Retinal pigment epithelial cell (primary cell): ENCODE results near the gene LRRC72.

ENCODE experiments used
- DNase-seq: peaks from one replicate; pipeline ENCODE4 v3.0.0-alpha.2; 2010; ENCODE audit warnings: low read depth
- H3K4me3 ChIP-seq: 2 replicates; pipeline ENCODE4 v1.5.1; 2011; ENCODE audit warnings: mild to moderate bottlenecking, low read length, control low read depth, moderate library complexity
- CTCF ChIP-seq: conservative IDR thresholded peaks from 2 replicates; pipeline ENCODE4 v1.5.1; 2011; ENCODE audit warnings: low read depth, low read length, control low read depth, inconsistent platforms

The LRRC72 gene

DNA sequence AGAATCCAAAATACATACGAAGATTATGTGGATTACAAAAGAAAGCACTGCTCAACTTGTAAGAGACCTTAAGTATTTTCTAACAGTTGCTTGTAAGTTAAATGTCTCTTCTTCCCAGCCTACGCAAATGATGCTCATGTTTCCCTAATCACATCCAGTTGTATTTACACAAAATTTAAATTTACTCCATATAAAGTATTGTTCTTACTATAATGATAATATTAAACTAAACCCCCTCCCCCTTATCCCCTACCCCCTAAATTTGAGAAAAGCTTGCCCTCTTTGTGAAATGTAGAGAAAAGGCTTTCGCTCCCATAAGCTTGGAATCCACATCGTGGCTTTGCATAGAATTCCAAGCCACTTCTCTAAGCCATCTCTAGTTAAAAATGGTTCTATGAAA is 89.5 kb downstream of the LRRC72 start:
- TF ChIP-seq CTCF, result no peak
- no peak overlapping the region for H3K4me3 ChIP-seq
- no peak for DNase-seq

DNA sequence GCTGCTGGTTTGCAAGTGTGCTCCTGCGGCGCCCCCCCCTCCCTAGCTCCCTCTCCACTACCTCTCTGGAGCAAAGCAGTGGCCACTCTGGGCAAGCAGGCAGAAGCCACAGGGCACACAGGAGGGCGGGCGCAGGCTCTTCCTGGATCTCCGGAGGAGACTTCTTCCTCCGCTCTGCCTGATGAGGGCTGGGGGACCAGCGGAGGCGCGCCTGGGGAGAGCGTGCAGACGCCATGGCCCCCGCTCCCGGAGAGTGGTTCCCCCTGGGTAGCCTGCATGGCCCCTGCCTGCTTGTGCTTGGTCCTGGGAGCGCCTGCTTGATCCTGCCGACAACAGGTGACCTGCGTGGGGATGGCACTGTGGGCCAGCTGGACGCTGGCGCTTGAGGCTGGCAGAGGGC is 89.9 kb downstream of the LRRC72 start:
- DNase-seq, result no peak
- no peak overlapping the region for H3K4me3 ChIP-seq
- TF ChIP-seq CTCF, result no peak

DNA sequence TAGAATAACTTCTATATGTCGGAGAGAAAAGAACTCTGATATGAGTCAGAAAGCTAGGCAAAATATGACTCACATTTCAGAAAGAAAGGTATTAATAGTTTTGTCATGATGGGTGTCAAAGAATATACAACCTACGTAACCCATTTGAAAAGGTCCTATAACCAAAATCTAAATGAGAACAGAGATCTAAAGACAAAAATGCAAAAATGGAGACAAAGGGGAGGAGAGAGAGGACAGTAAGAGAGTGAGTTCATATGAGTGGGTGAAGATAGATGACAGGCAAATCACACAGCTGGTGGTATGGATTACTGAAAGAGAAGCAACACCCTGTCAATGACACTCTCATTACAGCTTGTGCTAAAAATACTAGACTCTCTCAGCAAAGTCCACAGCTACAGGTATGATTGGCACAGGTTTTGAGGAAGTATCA is 93.4 kb downstream of the LRRC72 start:
- H3K4me3 ChIP-seq, result no peak overlapping the region
- no peak for TF ChIP-seq CTCF
- DNase-seq, result no peak

DNA sequence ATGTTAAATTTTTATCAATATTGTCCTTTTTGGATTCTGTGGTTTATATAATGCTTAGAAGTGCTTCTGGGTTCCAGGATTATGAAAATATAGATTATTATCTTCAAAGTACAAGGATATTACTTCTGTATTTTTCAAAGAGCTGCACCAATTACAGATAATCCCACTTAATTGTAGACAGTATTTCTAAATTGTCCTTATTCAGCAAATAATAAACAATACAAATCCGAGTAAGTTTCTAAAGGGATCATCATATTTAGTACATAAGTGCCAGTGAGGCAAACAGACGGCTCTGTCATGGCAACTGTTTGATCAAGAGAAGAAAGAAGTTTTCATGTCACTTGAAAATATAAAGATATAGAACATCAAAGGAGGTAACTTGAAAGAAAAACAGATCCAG is 99.8 kb downstream of the LRRC72 start:
- TF ChIP-seq CTCF, result no peak
- no peak for DNase-seq
- no peak overlapping the region for H3K4me3 ChIP-seq

GRCh38 chr7:16627236-16627635 is 100.6 kb downstream of the LRRC72 start:
- TF ChIP-seq CTCF, result no peak
- no peak for DNase-seq
- no peak overlapping the region for H3K4me3 ChIP-seq

DNA sequence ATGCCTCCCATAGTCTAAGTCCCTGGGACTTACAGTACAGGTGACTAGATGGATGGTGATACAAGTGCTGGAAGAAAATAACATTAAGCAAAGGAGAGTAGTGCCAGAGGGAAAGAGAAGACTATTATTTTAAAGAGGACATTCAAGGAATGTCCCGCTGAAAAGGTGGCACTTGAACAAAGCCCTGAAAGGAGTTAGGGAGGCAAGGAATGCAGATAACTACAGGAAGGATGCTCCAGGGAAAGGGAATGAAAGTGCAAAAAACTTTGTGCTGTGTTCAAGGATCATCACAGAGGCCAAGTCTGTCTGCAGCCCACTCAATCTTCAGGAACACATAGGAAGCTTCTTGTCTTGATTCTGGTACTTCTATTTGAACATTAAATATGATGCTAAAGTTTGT is 104.0 kb downstream of the LRRC72 start:
- no peak overlapping the region for H3K4me3 ChIP-seq
- TF ChIP-seq CTCF, result no peak
- no peak for DNase-seq
